PC-9 (cell line): ENCODE data around the gene PYURF. TPM values are rescaled to one million over a fixed set of nuclear protein-coding genes. Genes with fewer than 3 reads are reported as not detected.
A peak's percentile ranks its signal among the peaks of the same experiment; 100 is the strongest.

Experiments used
- BruUV-seq: library from RNA; stranded (reverse); fragments of 400-500 nt; replicated peaks from 2 replicates; lab custom pipeline; 2021; lab: Mats Ljungman, UMichigan
- CTCF ChIA-PET: fragments of 300-600 bp; sonication (Branson Sonifier 250); formaldehyde crosslinking; loops from one replicate; lab custom pipeline; 2022; ENCODE audit warnings: antibody characterized with exemption; lab: Charles Lee
- POLR2A ChIA-PET: fragments of 300-600 bp; sonication (Branson Sonifier 250); formaldehyde crosslinking; loops from one replicate; lab custom pipeline; 2022; ENCODE audit warnings: antibody characterized with exemption; ENCODE audit not compliant: unreplicated experiment; lab: Charles Lee
- DNase-seq, 2 experiments: peaks; one replicate each; pipeline versions ENCODE4 v3.0.0 to v3.0.0-alpha.2; 2015 to 2022; ENCODE audit warnings: mixed read lengths in 1 of 2
- H2AFZ ChIP-seq: fragments of 200-600 bp; sonication (generic); 2 replicates; pipeline ENCODE4 v1.8.1; 2017; ENCODE audit warnings: antibody characterized with exemption
- H3F3A ChIP-seq: fragments of 200-600 bp; sonication (generic); 2 replicates; pipeline ENCODE4 v1.8.1; 2017; ENCODE audit warnings: antibody characterized with exemption, mild to moderate bottlenecking, low read depth; ENCODE audit not compliant: insufficient read depth
- H3K27ac ChIP-seq: fragments of 200-600 bp; sonication (generic); 2 replicates; pipeline ENCODE4 v1.6.1; 2016; ENCODE audit warnings: mixed run types
- H3K27me3 ChIP-seq: fragments of 200-600 bp; sonication (generic); 2 replicates; pipeline ENCODE4 v1.6.1; 2016; ENCODE audit warnings: low read depth, mixed run types; ENCODE audit not compliant: insufficient read depth
- H3K36me3 ChIP-seq: fragments of 200-600 bp; sonication (generic); 2 replicates; pipeline ENCODE4 v1.6.1; 2016; ENCODE audit warnings: low read depth, mixed run types
- H3K4me1 ChIP-seq: fragments of 200-600 bp; sonication (generic); replicated peaks from 2 replicates; pipeline ENCODE4 v1.6.1; 2016; ENCODE audit warnings: mixed run types; ENCODE audit not compliant: insufficient read depth
- H3K4me2 ChIP-seq: fragments of 200-600 bp; sonication (generic); 2 replicates; pipeline ENCODE4 v1.6.1; 2017; ENCODE audit warnings: mixed run types
- H3K4me3 ChIP-seq: fragments of 200-600 bp; sonication (generic); 2 replicates; pipeline ENCODE4 v1.6.1; 2016; ENCODE audit warnings: mixed run types
- H3K79me2 ChIP-seq: fragments of 200-600 bp; sonication (generic); 2 replicates; pipeline ENCODE4 v1.6.1; 2017; ENCODE audit warnings: low read depth, mixed run types
- H3K9me2 ChIP-seq: fragments of 200-600 bp; sonication (generic); 2 replicates; pipeline ENCODE4 v1.8.1; 2017; ENCODE audit warnings: mild to moderate bottlenecking; ENCODE audit not compliant: insufficient read depth
- H3K9me3 ChIP-seq: fragments of 200-600 bp; sonication (generic); 2 replicates; pipeline ENCODE4 v1.8.1; 2016; ENCODE audit warnings: low read depth; ENCODE audit not compliant: insufficient read depth
- H4K20me1 ChIP-seq: fragments of 200-600 bp; sonication (generic); 2 replicates; pipeline ENCODE4 v1.8.1; 2017; ENCODE audit not compliant: insufficient read depth
- EZH2 ChIP-seq: fragments of 200-600 bp; sonication (generic); IDR thresholded peaks from 2 replicates; pipeline ENCODE4 v1.8.0; 2017; ENCODE audit warnings: antibody characterized with exemption, low read depth
- intact Hi-C: fragments of 100-400 bp; cut with micrococcal nuclease; formaldehyde crosslinking; loops from one replicate; pipeline ENCODE4 v1.10.0; 2022; ENCODE audit not compliant: unreplicated experiment
- total RNA-seq: library from RNA; stranded (reverse); gene quantifications from 2 replicates; pipeline ENCODE4 v1.2.3, GENCODE V29; 2021
- TF ChIP-seq, protein P1 (sequence below): fragments of 200-600 bp; sonication (generic); conservative IDR thresholded peaks from 2 replicates; pipeline ENCODE4 v1.6.1; 2017; ENCODE audit warnings: mixed run types, antibody characterized with exemption, mild to moderate bottlenecking, moderate library complexity

Gene PYURF
- total RNA-seq, 1 experiment from 2014 or later = 55.0 TPM

DNA sequence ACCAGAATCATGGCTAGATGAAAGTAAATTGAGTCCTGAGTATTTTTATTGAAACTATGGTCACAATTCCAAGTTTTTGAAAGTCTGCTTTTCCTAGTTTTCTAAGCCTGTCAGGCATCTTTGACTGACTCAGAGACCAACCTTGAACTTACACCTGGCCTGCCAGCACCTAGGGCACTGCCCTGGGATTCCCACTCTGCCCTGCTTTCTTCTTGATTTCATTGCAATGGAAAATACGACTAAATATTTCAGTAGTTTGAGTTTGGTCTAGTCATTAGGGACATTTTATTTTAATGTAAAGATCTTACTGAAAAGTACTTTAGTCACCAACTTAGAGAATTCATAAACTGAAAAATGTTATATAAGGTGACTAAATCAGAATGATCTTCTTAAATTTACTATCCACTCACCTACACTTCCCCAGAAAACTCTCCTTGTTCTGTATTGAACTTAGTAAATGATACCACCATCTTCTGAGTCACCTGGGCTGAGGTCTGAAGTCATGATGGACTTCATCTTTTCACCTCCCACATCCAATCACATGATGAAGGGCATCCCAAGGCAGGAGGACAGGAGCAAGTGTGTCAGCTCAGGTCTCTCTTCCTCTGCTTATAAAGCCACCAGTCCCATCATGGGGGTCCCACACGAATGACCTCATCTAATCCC, 11.6 kb upstream of the PYURF start:
- Histone ChIP-seq H4K20me1 (no peaks in the 10 kb centered on the region), H3K36me3 (no peaks in the 10 kb centered on the region), H3K4me1 (peaks cover 3% of the 10 kb centered on the region; the same call in 1 of the 2 replicates), H3F3A (no peaks in the 10 kb centered on the region), H3K27me3 (no peaks in the 10 kb centered on the region), H3K4me3 (no peak overlapping the region), H3K4me2 (no peak overlapping the region), H3K27ac (no peak overlapping the region), H3K79me2 (no peaks in the 10 kb centered on the region), H3K9me2 (no peaks in the 10 kb centered on the region), H2AFZ (no peak overlapping the region), H3K9me3 (no peaks in the 10 kb centered on the region)
- intact Hi-C loops = loop anchor here (5.0 kb wide), 2 partner anchors 57 to 282 kb away; partner anchors contain the start of gene HERC3
- no TSS peak for BruUV-seq
- CTCF ChIA-PET = interaction anchor here (1.1 kb wide), 1 partner anchor 138 kb away, joined by 4 read pairs; no protein-coding TSS in a partner anchor
- POLR2A ChIA-PET = no interaction called here
- TF ChIP-seq EZH2 = no peak
- TF ChIP-seq, protein P1, sequence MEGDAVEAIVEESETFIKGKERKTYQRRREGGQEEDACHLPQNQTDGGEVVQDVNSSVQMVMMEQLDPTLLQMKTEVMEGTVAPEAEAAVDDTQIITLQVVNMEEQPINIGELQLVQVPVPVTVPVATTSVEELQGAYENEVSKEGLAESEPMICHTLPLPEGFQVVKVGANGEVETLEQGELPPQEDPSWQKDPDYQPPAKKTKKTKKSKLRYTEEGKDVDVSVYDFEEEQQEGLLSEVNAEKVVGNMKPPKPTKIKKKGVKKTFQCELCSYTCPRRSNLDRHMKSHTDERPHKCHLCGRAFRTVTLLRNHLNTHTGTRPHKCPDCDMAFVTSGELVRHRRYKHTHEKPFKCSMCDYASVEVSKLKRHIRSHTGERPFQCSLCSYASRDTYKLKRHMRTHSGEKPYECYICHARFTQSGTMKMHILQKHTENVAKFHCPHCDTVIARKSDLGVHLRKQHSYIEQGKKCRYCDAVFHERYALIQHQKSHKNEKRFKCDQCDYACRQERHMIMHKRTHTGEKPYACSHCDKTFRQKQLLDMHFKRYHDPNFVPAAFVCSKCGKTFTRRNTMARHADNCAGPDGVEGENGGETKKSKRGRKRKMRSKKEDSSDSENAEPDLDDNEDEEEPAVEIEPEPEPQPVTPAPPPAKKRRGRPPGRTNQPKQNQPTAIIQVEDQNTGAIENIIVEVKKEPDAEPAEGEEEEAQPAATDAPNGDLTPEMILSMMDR = no peak
- DNase-seq = no peak

DNA sequence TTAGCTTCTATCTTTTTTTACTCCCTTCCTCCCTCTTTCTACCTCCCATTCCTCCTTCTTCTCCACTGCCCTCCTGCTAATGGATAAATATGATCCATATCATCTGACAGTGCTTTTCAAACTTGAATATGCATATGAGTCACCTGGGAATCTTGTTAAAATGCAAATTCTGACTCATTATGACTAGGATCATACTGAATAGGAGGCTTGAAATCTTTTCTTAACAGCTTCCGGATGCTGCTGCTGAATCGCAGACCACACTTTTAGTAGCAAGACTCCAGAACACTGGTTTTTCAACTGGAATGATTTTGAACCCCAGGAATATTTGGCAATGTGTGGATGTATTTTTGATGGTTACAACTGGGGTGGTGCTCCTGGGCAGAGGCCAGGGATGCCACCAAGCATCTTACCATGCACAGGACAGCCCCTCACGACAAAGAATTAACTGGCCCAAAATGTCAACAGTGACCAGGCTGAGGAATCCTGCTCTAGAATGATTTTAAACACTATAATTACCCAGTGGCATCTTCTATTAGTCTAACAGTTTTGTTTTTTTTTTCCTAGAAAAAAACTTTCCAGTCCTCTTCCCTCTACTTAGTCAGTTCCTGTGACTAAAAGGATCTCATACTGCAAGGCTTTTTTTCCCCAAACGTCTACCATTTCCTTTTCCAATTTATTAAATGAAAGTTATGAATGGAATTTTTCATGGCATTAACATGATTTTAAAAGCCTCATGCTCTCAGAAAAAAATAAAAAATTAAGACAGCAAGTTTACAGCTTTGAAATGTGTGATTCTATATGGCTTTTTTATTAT, 10.6 kb upstream of the PYURF start:
- H3K36me3 ChIP-seq = no peaks in the 10 kb centered on the region
- H4K20me1 ChIP-seq = no peaks in the 10 kb centered on the region
- H2AFZ ChIP-seq = no peak overlapping the region
- no peaks in the 10 kb centered on the region for H3K79me2 ChIP-seq
- H3K9me2 ChIP-seq = no peaks in the 10 kb centered on the region
- POLR2A ChIA-PET = no interaction called here
- DNase-seq = peak in 1 of 2 experiments; percentile 55
- intact Hi-C loops = no loop called here
- CTCF ChIA-PET = interaction anchor here (1.1 kb wide), 1 partner anchor 139 kb away, joined by 4 read pairs; no protein-coding TSS in a partner anchor
- no peaks in the 10 kb centered on the region for H3F3A ChIP-seq
- H3K9me3 ChIP-seq = no peaks in the 10 kb centered on the region
- no peaks in the 10 kb centered on the region for H3K27me3 ChIP-seq
- no TSS peak for BruUV-seq
- H3K4me1 ChIP-seq = peaks cover 3% of the 10 kb centered on the region; the same call in 1 of the 2 replicates
- H3K27ac ChIP-seq = 0 out of 2 replicates have a peak overlapping the region, but pooled peaks have one; percentile 30
- no peak overlapping the region for H3K4me2 ChIP-seq
- H3K4me3 ChIP-seq = no peak overlapping the region
- no peak for TF ChIP-seq EZH2
- TF ChIP-seq, protein P1 = no peak

DNA sequence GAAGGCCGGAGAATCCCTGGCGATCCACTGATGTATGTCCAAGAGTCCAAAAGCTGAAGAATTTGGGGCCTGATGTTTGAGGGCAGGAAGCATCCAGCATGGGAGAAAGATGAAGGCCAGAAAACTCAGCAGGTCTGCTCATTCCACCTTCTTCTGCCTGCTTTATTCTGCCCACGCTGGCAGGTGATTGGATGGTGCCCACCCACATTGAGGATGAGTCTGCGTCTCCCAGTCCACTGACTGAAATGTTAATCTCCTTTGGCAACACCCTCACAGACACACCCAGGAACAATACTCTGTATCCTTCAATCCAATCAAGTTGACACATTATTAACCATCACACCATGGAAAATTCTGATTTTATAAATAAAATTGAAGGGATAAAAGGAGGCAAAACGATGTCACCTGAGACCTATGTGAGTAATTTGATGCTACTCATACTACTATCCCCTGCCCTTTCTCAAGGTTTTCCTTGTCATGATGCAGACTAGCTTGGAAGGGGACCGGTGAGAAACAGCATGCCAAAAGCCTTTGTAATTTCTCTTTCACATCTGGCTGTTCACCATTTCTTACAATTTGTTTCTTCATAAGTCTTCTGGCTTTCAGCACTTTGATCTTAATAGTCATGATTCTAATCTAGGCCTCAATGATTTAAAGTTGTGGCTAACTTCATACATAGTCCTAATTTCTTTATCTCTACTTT, 9.7 kb upstream of the PYURF start:
- Histone ChIP-seq H3K27ac (0 out of 2 replicates have a peak overlapping the region, but pooled peaks have one; percentile 12), H3K9me3 (no peaks in the 10 kb centered on the region), H2AFZ (no peak overlapping the region), H3K9me2 (no peaks in the 10 kb centered on the region), H3K4me2 (no peak overlapping the region), H3K27me3 (no peaks in the 10 kb centered on the region), H3K4me1 (peaks cover 7% of the 10 kb centered on the region; the same call in 1 of the 2 replicates), H3F3A (no peaks in the 10 kb centered on the region), H3K36me3 (no peaks in the 10 kb centered on the region), H4K20me1 (no peaks in the 10 kb centered on the region), H3K4me3 (no peak overlapping the region), H3K79me2 (no peaks in the 10 kb centered on the region)
- no peak for DNase-seq
- TF ChIP-seq, protein P1 = no peak
- TF ChIP-seq EZH2 = no peak
- ChIA-PET POLR2A (interaction anchor here (0.6 kb wide), 1 partner anchor 584 kb away, joined by 3 read pairs; no protein-coding TSS in a partner anchor), CTCF (no interaction called here)
- no TSS peak for BruUV-seq
- intact Hi-C loops = no loop called here
